Stimulated activated CD4-positive, alpha-beta T cell treated with anti-CD3 and anti-CD28 coated beads, Interleukin-12 subunit alpha, Interleukin-12 subunit beta, amount 100 ng/mL, for 24 hours (primary cell): Measurements from ENCODE around the gene TNNI3K.
"Not testable (repeated sequence)": the region's sequence is repeated elsewhere in the genome, so short reads cannot be mapped to it uniquely, and the experiment has no call there.

Source experiments
- DNase-seq, 2 experiments: peaks; one replicate each; pipeline ENCODE4 v3.0.0-alpha.2; 2020; ENCODE audit warnings: low read depth in 2 of 2

Gene TNNI3K

GRCh38 chr1:74235153-74235552, at the start of gene TNNI3K:
TNNI3K (plus strand) TSS chr1:74235387; CDS start chr1:74235452, 65 bp downstream.
- no peak for DNase-seq

- no peak for DNase-seq
Measured at GRCh38 chr1:74193908-74194307, 41.3 kb upstream of the TNNI3K start.

- DNase-seq, result no peak
Measured at GRCh38 chr1:74195339-74195738, 39.8 kb upstream of the TNNI3K start.

GRCh38 chr1:74197255-74197654, 37.9 kb upstream of the TNNI3K start:
- DNase-seq, result no peak

- DNase-seq, result peak; percentile 92 to 94
Measured at GRCh38 chr1:74197657-74198552, 37.3 kb upstream of the TNNI3K start, which contains the start of the genes FPGT and LRRIQ3. FPGT (plus strand) TSS chr1:74198242; CDS start chr1:74198279, 37 bp downstream. LRRIQ3 (minus strand) TSS chr1:74198176; CDS start chr1:74183684, 14,492 bp downstream.

- DNase-seq, result no peak
Measured at GRCh38 chr1:74199504-74199903, 35.7 kb upstream of the TNNI3K start.

GRCh38 chr1:74205266-74205665, 29.9 kb upstream of the TNNI3K start:
- no peak for DNase-seq

DNA sequence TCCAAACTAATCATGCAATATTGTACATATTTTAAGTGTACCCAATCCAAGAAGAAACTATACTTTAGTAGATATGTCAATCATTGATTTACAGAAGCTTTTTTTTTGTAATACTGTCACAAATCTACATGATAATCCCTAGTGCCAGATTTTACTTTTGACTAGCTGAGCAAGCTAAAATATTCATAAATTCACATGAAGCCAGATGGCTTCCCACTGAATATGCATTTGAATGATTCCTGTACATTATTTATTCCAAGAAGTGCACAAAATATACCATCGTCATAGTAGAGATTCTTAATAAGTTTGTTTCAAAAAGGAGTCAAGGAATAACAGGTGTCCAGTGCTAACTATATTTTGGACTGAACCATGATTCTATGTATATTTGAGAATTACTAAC, 20.0 kb upstream of the TNNI3K start:
- no peak for DNase-seq

GRCh38 chr1:74222701-74223100, 12.5 kb upstream of the TNNI3K start:
- DNase-seq, result no peak

DNA sequence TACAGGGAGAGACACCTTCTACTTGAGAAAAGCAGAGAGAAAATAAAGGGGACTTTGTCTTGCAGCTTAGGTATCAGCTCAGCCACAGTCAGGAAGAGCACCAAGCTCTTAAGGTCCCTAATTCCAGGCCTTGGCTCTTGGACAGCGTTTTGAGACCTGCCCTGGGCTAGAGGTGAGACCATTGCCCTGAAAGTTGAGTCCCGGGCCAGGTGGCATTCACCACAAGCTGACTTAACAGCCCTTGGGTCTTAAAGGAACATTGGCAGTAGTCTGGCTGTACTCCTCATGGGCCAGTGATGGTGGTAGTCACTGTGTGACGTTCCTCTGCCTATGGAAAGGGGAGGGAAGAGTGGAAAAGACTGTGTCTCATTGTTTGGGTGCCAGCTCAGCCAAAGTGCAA, 11.7 kb upstream of the TNNI3K start:
- DNase-seq, result no peak

GRCh38 chr1:74236440-74236839, 1.3 kb downstream of the TNNI3K start:
- no peak for DNase-seq

GRCh38 chr1:74237035-74237434, 1.8 kb downstream of the TNNI3K start:
- no peak for DNase-seq

GRCh38 chr1:74237787-74238186, 2.6 kb downstream of the TNNI3K start:
- no peak for DNase-seq

DNA sequence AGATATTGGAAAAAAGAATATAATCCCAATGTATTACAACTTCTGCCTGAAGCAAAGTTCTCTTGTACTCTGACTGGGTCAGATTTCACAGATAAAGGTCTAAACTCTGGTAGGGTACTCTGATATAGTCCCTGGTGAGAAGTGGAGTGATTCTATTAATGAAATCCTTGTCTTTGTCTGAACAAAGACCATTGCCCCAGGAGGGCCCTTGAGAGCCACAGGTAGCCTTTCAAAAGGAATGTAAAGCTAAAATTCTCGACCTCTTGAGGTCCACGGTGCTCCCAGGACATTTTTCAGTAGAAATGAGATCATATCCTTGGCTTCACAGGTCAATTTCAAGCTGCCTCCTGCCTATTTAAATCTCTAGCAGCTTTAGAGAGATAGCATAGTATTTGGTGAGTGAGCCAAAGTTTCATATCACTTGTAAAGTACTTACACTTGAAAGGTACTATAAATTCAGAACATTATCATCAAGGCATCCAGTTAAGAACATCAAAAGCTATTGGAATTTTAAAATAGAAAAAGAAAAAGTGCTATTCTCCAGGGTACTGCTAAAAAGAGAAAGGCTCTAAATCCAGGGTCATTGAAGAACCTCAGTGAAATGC, 10.1 kb downstream of the TNNI3K start:
- DNase-seq, result no peak

GRCh38 chr1:74246315-74246714, 11.1 kb downstream of the TNNI3K start:
- no peak for DNase-seq

GRCh38 chr1:74247881-74248528, 12.8 kb downstream of the TNNI3K start:
- no peak for DNase-seq

DNA sequence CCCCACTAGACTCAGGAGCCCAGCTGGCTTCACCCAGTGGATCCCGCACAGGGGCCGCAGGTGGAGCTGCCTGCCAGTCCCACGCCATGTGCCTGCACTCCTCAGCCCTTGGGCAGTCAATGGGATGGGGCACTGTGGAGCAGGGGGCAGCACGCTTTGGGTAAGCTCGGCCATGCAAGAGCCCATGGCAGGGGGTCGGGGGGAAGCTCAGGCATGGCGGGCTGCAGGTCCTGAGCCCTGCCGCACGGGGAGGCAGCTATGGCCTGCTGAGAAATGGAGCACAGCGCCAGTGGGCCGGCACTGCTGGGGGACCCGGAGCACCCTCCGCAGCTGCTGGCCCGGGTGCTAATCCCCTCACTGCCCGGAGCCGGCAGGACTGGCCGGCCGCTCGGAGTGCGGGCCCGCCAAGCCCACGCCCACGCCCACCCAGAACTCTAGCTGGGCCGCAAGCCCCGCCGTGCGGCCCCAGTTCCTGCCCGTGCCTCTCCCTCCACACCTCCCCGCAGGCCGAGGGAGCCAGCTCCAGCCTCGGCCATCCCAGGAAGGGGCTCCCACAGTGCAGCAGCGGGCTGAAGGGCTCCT, 18.1 kb downstream of the TNNI3K start:
- DNase-seq, result not testable (repeated sequence)

DNA sequence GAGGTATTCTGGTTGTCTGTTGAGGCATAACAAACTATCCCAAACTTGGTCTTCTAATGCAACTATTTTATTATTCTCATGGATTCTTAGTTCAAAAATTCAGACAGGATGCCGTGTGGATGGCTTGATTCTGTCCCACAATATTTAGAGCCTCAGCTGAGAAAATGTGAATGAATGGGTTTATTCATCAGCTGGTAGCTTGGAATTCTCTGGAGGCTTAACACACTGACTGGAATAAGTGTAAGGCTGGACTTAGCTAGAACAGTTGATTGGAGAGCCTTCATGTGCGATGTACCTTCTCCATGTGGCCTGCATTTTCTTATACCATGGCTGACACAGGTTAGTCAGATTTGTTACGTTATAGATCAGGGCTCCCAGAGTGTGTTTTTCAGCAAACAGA, 30.8 kb downstream of the TNNI3K start:
- no peak for DNase-seq

- DNase-seq, result no peak
Measured at GRCh38 chr1:74271503-74271902, 36.3 kb downstream of the TNNI3K start.

- no peak for DNase-seq
Measured at GRCh38 chr1:74280642-74281396, 45.6 kb downstream of the TNNI3K start.

DNA sequence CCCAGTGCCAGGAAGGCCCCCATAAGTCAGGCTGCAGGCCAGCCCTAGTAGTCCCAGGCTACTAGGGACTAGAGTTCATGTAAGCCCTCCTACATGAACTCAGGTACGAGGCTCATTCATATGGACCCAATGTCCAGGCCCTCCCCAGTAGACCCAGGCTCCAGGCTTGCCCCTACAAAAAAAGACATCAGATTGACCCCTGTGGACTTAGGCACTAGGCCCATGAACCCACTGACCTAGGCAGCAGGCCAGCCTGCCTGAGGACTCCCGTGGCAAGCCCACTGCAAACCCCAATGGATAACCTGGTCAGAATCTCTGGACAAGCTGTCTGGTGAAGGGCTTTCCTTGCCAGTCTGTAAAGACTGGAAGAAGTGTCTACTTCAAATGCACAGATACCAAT, 51.2 kb downstream of the TNNI3K start:
- DNase-seq, result no peak
